Left renal cortex interstitium (tissue), 4 donors: ENCODE measurements around the gene RGS7BP. TPM values are rescaled to one million over a fixed set of nuclear protein-coding genes. Genes with fewer than 3 reads are reported as not detected.

ENCODE experiments used
- DNase-seq, 4 donors: peaks; one replicate each; pipeline ENCODE4 v3.0.0-alpha.2; 2013; ENCODE audit warnings: low read depth in 4 of 4, low spot score in 2 of 4, missing footprints in 1 of 4
- polyA plus RNA-seq, 4 donors: library from polyadenylated mRNA; unstranded; fragments of 120-200 nt; gene quantifications; one replicate each; pipeline ENCODE4 v1.2.1, GENCODE V29; 2013; ENCODE audit not compliant: insufficient read length in 4 of 4

RGS7BP gene
- 1 to 10 TPM; 6.1 to 9.0 (median 7.5) TPM for polyA plus RNA-seq

DNA sequence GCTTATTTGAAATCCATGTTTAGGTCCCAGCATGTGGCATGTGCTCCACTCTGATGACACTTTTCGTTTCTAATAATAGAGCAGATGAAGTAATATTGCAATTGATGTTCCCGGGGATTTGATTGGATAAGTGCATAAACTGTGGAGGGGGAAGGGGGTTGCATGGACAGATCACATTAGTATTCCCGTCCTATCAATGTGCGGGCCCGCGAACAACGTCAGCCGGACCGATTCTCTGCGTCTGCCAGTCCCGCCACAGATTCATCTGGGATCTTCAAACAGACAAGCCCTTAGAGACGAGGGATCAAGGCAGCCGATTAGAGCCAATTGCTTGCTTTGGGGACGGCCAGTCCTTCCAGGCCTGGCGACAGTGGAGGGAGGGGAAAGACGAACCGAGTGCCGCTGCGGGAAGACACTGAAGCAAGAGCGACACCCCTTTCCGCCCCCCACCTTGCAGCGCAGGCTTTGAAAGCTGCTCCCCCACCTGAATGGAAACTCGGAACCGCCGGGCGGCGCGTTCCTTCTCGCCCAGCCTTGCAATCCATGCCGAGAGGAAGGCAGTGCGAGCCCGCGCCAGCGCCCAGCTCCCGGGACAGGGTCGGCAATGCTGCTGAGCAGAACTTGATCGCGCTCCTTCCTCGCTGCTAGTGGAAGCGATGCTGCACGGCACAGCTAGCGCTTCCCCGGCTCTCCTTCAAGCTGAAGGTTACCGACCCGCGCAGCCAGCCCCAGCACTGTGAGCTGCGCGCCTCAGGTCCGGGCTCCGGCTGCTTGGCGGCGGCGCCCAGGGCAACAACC lies at the start of gene RGS7BP:
Gene RGS7BP, plus strand, starts transcription at position 247 of the 798 bp plus-strand sequence. CDS start 610 bp downstream, outside the sequence.
- peak; percentile 44 to 60 (median 46) for DNase-seq

DNA sequence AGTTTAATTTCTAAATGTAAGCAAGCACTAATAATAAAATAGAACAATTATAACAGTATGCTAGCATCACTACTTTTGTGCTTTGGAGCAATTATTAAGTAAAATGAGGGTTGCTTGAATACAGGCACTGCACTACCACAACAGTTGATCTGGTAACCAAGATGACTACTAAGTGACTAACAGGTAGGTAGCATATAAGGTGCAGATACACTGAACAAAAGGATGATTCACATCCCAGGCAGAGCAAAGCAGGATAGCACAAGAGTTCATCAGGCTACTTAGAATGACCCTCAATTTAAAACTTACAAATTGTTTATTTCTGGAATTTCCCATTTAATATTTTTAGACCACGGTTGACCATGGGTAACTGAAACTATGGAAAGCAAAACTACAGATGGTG lies 48.0 kb upstream of the RGS7BP start:
- no peak for DNase-seq

DNA sequence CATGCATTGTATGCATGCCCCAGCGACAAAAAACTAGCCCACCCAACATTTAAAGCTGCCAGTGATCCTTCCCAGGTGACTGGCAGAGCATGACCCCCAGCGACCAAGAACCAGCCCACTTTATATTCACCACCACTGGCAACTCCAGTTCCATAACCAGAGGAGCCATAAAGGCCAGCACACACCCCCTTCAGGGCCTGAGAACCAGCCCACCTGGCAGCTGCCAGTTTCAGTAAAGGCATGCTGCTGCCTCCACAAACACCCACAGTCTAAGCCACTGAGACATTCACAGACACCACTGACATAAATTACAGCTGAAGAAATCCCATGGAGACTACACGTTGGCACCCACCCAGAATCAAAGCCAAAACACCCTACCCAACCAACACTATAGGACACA lies 46.9 kb upstream of the RGS7BP start:
- no peak for DNase-seq

DNA sequence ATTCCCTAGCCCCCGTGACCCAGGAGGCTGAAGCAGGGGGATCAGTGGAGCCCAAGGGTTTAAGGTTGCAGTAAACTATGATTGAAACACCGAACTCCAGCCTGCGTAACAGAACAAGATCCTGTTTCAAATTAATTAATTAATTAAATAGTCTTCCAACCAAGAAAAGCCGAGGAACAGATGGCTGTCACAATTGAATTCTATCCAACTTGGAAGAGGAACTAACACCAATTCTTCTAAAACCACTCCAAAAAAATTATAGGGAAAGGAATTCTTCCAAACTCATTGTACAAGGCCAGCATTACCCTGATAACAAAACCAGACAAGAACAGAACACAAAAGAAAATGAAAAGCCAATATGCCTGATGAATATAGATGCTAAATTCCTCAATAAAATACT lies 43.4 kb upstream of the RGS7BP start:
- DNase-seq: no peak

DNA sequence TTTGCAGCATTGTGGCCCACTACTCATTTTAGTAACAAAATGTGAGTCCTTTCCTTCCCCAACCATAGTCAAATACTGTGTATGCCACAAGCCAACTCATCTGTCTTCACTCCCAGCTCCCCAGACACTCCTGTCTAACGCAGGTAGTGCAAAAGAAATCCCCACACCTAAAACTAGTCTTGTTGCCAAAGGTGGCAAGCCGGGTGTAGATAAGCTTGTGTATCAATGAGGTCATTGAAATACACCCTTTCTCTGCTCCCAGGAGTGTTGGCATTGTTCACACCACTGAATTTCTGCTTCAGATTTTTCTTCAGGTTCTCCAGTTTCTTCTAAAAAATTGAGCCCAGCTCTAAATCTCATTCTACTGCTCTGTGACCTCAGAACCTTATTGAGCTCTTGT lies 19.7 kb upstream of the RGS7BP start:
- no peak for DNase-seq

DNA sequence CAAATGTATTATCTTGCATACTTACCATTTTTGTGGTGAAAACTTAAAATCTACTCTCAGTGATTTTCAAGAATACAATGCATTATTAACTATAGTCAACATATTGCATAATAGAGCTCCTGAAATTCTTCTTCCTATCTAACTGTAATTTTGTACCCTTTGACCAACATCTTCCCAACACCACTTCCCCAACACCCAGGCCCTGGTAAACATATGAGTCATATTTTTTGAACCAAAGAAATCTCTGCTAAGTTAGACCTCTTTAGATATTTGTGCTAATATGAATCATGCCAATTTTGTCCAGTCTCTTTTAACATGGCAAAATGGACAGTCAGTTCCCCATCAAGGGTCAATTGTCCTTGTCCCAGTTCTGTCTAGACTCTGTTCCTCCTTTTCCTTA lies 18.5 kb upstream of the RGS7BP start:
- DNase-seq: no peak

DNA sequence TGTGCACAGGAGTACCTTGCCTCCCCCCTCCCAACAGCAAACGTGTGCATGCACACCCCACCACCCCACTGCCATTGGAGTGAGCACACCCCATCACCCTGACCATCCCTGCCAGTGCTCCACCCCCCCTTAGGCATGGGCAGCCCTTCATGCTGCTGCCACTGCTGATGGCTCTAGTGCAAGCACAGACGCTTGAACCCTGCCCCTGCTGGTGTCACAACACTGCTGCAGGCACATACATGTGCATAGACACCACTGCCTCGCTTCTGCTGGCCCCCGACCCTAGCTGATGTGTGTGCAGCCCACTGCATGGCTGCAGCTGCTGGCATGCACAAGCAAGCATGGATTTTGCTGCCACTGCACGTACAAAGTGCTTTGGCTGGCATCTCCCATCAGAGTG lies 16.0 kb upstream of the RGS7BP start:
- no peak for DNase-seq

DNA sequence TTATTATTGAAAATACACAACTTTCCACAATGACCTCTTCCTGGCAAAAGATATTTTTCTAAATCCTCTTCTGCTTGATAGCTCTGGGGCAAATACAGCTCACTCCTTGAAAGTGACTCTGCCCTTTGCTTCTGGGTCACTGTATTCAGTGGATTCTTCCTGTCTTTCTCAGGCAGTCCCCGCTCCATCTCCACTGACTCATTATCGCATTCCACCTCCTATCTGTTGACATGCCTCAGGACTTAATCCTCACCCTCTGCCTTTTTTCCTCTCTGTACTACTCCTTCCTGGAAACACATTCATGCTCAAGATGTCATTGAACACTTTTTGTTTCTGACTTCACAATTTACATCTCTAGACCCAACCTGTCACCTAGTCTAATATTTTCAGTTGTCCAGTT lies 8.4 kb upstream of the RGS7BP start:
- DNase-seq: no peak

DNA sequence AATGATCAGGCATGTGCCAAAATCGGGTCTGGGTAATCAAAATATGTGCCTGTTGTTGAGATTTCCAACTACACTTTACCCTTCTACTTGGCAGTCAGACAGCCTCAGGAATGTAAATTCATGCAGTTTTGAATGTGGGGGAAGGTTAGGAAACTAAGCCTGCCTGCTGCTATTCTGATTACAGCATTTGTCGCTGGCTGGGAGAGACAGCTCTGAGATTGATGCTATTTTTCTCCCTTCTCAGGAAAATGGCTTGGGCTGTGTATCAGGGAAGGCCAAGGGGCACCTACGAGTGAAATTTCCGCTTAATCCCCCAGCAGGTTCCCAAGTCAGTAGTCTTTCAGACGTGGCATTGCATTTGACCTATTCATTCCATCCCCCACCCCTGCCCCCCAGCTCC lies 3.6 kb upstream of the RGS7BP start:
- DNase-seq: no peak

DNA sequence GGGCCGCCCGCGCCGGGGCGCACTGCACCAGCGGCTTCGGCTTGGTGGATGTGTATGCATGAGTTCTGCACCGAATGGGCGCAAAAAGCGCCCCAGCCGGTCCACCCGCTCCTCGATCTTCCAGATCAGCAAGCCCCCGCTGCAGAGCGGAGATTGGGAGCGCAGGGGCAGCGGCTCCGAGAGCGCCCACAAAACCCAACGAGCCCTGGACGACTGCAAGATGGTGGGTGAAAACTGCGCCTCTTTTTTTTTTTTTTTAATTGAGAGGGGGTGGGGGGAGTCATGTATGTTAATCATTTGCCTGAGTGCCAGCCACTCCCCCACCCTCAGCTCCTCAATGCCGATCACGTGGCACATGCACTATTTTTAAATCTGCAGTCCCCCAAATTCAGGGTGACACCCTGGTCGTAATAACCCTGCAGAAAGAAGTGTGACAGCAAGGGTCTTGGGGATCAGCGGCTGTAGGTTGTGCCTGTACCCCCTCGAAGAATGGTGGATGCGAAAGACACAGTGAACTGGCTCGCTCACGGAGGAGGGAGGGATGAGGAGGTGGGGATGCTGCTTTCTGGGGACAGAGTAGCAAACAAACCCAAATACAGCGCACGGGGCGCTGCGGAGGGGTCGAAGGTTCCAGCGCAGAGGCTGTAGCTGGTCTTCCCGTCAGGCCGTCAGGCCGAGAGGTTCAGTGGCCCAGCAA lies 900 bp downstream of the RGS7BP start:
- peak in 3 of 4 donors; percentile 7 to 37 (median 20) for DNase-seq

DNA sequence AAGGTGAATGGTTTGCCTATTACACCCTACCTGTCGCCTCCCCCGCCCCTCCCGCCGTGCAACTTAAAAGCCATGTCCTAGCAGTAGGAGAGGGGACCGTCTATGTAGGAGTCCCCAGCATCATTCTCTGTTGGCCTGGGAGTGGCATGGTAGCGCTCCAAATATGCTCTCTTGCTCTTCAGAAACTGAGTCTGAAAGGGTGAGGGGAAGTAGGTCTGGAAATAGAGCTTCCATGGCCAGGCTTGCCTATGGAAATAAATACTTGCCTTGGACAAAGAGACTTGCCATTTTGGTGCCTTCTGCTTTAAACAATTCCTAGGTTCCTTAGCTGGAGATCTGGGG lies 1.4 kb downstream of the RGS7BP start:
- no peak for DNase-seq

DNA sequence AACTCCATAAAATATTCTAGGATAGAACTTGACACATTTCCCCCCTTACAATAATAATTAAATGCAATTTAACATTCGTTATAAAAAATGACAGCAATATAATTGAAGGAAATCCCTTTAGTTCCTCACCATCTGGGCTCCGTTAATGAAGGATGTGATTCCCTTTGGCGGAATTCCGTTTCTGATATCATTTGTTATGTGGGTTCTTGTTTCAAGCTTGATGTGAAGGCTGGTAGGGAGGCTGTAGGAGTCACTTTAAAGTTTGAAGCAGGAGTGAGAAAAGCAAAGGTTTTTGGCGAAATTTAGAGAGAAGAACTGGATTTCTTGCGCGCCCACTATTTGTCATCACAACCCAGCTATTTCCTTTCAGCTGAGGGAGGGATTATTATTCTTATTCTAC lies 4.0 kb downstream of the RGS7BP start:
- DNase-seq: no peak

DNA sequence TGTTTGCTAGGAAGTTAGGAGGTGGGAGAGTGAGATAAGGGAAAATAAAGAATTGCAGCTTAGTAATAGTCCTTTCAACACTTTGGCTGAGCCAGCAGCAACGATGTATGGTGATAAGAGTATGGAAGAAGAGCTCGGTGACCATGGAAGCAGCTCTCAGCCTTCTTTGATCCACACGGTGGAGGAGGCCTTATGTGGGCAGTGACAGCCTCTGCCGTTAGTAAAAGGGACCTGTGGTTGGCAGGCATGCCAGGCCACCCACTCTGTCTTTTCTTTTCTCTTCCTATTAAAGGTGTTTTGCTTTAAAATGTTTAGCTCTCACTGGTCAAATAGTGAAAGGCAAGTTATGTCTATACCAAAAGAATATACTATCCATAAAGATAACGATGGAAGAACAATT lies 7.7 kb downstream of the RGS7BP start:
- DNase-seq: no peak

DNA sequence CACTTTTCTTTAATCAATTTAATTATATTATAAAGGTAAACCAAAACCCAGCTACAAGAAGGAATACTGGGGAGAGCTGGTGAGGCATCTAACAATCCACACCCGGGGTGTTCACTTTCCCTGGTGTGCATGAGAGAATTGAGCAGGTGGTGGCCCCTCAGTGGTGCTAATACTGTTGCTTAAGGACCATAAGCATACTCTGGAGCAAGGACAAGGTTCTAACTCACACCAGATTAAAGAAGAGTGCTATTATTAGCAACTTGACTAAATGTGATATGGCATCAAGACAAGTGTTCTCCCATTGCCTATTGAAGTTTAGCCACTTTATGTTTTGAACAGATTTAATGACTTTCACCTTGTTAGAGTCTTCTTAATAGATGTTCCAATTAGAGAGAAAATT lies 8.8 kb downstream of the RGS7BP start:
- no peak for DNase-seq

DNA sequence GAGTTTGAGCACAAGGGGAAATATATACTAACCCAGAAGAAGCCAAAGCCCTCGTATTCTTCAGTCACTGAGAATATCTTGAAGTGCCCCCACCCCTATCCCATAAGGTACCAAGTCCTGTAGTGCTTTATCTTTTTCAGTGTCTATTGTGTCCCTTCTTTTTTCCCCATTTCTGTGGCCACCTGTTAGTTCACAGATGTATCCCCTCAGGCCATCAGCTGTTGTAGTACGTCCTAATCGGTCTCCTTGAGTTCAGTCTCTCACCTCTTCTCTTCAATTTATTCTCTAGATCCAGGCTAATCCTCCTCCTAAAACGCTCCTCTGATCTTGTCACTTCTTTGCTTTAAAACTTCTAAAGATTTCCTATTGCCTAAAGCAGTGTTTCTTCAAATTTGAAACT lies 10.4 kb downstream of the RGS7BP start:
- DNase-seq: no peak

DNA sequence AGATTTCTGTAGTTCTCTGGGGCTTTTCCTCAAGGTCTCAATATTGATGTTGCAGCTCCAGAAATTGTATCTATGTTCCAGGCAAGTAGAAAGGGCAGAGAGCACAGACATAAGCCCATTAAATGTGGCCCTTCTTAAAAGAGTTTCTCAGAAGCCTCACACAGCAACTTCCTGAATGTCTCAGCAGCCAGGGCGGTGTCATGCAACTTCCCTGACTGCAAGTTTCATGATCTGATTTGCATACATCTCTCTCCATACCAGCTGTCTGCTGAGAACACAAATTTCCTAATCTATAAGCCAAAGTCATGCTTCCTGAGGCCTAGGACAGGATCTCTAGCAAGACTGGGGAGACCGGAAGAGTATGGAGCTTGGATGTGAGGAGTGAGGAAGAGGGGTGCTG lies 13.0 kb downstream of the RGS7BP start:
- no peak for DNase-seq

DNA sequence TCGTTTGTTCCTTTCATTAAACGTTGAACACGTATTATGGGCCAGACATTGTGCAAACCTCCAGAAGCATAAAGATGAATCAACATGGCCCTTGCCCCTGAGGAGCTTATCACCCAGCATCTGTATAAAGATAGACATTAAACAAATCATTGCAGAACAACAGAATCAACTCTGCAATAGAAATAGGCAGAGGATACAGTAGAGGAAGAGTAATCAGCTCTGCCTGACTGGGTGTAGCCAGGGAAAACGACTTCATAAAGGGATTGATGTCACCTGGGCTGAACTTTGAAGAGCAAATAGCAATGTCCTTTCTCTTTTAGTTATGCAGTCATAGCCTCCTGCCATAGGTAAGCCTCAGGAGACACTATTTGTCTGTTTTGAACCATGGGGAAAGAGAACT lies 13.4 kb downstream of the RGS7BP start:
- no peak for DNase-seq

DNA sequence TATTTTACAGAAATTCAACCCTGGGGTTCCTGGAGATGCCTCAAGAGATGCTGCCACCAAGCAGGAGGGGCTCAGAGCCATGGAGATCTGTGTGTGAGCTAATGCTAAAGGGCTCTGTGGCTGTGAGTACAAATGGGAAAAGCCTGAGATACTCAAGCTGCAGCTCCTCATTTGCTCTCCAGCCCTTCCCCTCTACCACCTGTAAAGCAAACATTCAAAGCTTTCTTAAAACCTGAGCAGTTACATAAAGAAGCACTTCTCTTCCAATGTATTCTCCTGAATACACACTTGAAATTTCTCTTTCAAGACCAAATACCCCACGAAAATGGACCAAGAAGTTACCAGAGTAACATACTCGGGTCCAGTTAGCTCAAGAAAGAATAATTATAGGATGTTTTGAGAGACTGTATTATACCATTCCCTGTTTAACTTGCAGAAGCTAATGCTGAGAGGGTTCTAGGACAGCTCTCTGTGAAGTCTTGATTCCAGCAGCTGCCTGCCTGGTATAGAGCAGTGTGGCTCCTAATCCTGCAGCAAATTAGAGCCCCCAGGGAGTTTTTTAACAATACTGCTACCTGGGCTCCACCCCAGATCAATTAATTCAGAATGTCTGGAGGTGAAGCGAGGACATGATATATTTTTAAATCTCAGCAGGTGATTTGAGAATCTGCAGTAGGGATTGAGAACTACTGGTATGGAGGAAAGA lies 21.1 kb downstream of the RGS7BP start:
- no peak for DNase-seq

DNA sequence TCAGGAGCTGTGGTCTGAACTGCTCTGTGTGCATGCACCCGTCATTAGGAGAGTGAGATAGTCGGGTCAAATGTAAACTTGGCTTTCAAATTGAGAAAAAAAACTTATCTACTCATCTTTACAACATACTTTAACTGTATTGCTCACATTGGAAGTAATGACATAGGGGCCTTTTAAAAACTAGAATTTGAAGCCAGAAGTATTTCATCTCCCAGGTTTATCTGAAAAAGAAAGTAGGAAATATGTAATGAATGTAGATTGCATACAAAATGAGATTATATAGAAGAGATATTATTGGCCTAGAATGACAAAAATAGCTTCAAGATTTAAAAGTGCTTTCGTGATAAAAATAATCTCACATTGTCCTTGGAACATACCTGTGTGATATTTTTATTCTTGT lies 24.3 kb downstream of the RGS7BP start:
- DNase-seq: no peak

DNA sequence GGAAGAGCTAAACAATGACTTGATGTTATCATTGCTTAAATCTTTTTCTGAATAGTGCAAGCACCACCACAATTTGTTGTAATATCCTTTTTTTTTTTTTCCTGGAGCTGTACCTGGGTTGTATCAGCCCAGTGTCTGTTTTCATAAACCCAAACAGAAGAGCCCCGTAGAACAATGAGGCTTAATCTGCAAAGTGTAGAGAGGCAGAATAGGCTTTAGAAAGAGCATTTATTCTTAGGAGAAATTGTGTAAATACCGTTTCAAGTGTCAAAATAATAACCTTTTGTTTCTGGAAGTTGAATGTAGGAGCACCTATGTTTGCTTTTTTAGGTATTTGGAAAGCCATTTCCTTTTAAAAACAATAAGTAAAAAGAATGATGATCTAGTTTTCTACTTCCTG lies 26.4 kb downstream of the RGS7BP start:
- DNase-seq: no peak

DNA sequence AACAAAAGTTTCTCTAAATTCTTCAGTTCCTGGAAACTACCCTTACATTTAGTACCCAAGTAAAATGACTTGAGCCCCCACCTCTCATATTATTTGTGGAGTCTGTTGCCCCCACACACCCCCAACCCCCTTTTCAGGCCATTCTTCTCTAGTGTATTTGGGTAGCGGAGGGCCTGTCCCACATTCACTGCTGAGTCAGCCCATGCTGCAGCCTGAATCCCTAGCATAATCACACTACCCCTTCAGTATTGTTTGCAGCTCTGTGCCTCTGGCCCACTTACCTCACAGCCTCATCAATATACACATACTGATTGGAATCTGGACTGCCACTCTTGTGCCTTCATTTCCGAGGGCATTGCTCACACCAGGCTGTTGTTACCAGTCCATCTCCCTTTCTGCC lies 26.8 kb downstream of the RGS7BP start:
- DNase-seq: no peak

DNA sequence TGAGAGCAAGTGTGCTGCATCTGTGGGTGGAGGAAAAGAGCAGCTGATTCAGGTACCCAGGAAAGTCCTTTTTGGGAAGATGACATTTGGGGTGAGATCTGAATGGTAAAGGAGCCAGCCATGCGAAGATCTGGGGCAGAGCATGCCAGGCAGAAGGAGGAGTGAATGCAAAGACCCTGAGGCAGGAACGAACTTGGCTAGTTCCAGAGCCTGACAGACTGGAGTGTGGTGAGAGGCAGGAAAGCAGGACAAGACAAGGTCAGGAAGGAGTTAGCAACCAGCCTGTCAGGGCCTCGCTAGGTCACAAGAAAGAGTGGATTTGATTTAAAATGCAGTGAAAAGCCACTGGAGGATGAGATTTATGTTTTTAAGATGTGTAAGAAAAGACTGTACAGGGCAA lies 28.2 kb downstream of the RGS7BP start:
- no peak for DNase-seq
